Measurements from ENCODE around the gene PPP2R1A.

Gene PPP2R1A

GRCh38 chr19:52189735-52190486 is at the start of gene PPP2R1A:
Gene PPP2R1A, plus strand, starts transcription at chr19:52190052. Its CDS starts 45 bp downstream, at chr19:52190097.
- Histone ChIP-seq H3K9ac (ENCODE audit: low read length) (peak within 1 kb of the TSS; percentile 98), H3K27ac (ENCODE audit: low read length) (peak within 1 kb of the TSS; percentile 76), H3K79me2 (ENCODE audit: low read length) (peaks cover 57% of the 10 kb centered on the region), H3K4me1 (ENCODE audit: low read length) (peaks cover 16% of the 10 kb centered on the region), H4K20me1 (ENCODE audit: insufficient read depth, low read length) (peaks cover 35% of the 10 kb centered on the region), H3K27me3 (ENCODE audit: low read depth, low read length) (no peaks in the 10 kb centered on the region), H3K36me3 (replicated peaks; ENCODE audit: low read depth, low read length) (peaks cover 32% of the 10 kb centered on the region), H3K4me2 (ENCODE audit: low read length) (peak within 1 kb of the TSS; percentile 85), H3K9me3 (ENCODE audit: insufficient read depth, low read length) (no peaks in the 10 kb centered on the region), H2AFZ (ENCODE audit: low read depth, low read length) (peak within 1 kb of the TSS; percentile 50; the same call in 1 of the 2 replicates), H3K4me3 (ENCODE audit: low read length) (peak within 1 kb of the TSS; percentile 97)
- no peak for TF ChIP-seq EZH2phosphoT487 (IDR thresholded peaks at IDR 0.05; ENCODE audit: low read depth)
- no peak for TF ChIP-seq CTCF (IDR thresholded peaks at IDR 0.05; ENCODE audit: low read depth, low read length)

GRCh38 chr19:52141203-52141602 is 48.6 kb upstream of the PPP2R1A start:
- Histone ChIP-seq H3K79me2 (ENCODE audit: low read length) (peaks cover 7% of the 10 kb centered on the region), H3K9ac (ENCODE audit: low read length) (no peak overlapping the region), H3K27ac (ENCODE audit: low read length) (no peak overlapping the region), H3K4me1 (ENCODE audit: low read length) (peaks cover 11% of the 10 kb centered on the region), H3K4me3 (ENCODE audit: low read length) (no peak overlapping the region), H3K9me3 (ENCODE audit: insufficient read depth, low read length) (peaks cover 7% of the 10 kb centered on the region; the same call in 1 of the 2 replicates), H3K4me2 (ENCODE audit: low read length) (no peak overlapping the region), H3K27me3 (ENCODE audit: low read depth, low read length) (no peaks in the 10 kb centered on the region), H3K36me3 (replicated peaks; ENCODE audit: low read depth, low read length) (peaks cover 8% of the 10 kb centered on the region), H4K20me1 (ENCODE audit: insufficient read depth, low read length) (no peaks in the 10 kb centered on the region), H2AFZ (ENCODE audit: low read depth, low read length) (no peak overlapping the region)
- TF ChIP-seq CTCF (IDR thresholded peaks at IDR 0.05; ENCODE audit: low read depth, low read length) (no peak), EZH2phosphoT487 (IDR thresholded peaks at IDR 0.05; ENCODE audit: low read depth) (no peak)

GRCh38 chr19:52142001-52142595 is 47.8 kb upstream of the PPP2R1A start:
- Histone ChIP-seq H3K79me2 (ENCODE audit: low read length) (peaks cover 7% of the 10 kb centered on the region), H3K27me3 (ENCODE audit: low read depth, low read length) (no peaks in the 10 kb centered on the region), H3K36me3 (replicated peaks; ENCODE audit: low read depth, low read length) (peaks cover 3% of the 10 kb centered on the region), H3K9ac (ENCODE audit: low read length) (no peak overlapping the region), H2AFZ (ENCODE audit: low read depth, low read length) (no peak overlapping the region), H4K20me1 (ENCODE audit: insufficient read depth, low read length) (no peaks in the 10 kb centered on the region), H3K4me3 (ENCODE audit: low read length) (no peak overlapping the region), H3K4me1 (ENCODE audit: low read length) (peaks cover 11% of the 10 kb centered on the region), H3K27ac (ENCODE audit: low read length) (no peak overlapping the region), H3K9me3 (ENCODE audit: insufficient read depth, low read length) (peaks cover 4% of the 10 kb centered on the region; the same call in 1 of the 2 replicates), H3K4me2 (ENCODE audit: low read length) (no peak overlapping the region)
- no peak for TF ChIP-seq EZH2phosphoT487 (IDR thresholded peaks at IDR 0.05; ENCODE audit: low read depth)
- TF ChIP-seq CTCF (IDR thresholded peaks at IDR 0.05; ENCODE audit: low read depth, low read length), result no peak

GRCh38 chr19:52148256-52148655 is 41.6 kb upstream of the PPP2R1A start:
- Histone ChIP-seq H3K4me2 (ENCODE audit: low read length) (no peak overlapping the region), H2AFZ (ENCODE audit: low read depth, low read length) (no peak overlapping the region), H3K79me2 (ENCODE audit: low read length) (no peaks in the 10 kb centered on the region), H3K4me1 (ENCODE audit: low read length) (no peaks in the 10 kb centered on the region), H3K27ac (ENCODE audit: low read length) (no peak overlapping the region), H3K4me3 (ENCODE audit: low read length) (no peak overlapping the region), H3K36me3 (replicated peaks; ENCODE audit: low read depth, low read length) (no peaks in the 10 kb centered on the region), H4K20me1 (ENCODE audit: insufficient read depth, low read length) (no peaks in the 10 kb centered on the region), H3K9ac (ENCODE audit: low read length) (no peak overlapping the region), H3K9me3 (ENCODE audit: insufficient read depth, low read length) (peaks cover 23% of the 10 kb centered on the region), H3K27me3 (ENCODE audit: low read depth, low read length) (no peaks in the 10 kb centered on the region)
- TF ChIP-seq EZH2phosphoT487 (IDR thresholded peaks at IDR 0.05; ENCODE audit: low read depth) (no peak), CTCF (IDR thresholded peaks at IDR 0.05; ENCODE audit: low read depth, low read length) (no peak)

Data from OCI-LY3 (cell line).